HUES64 (cell line): ENCODE measurements around the gene MOB1A.
"Not testable (repeated sequence)": the region's sequence is repeated elsewhere in the genome, so short reads cannot be mapped to it uniquely, and the experiment has no call there.

ENCODE experiments used
- H3K27ac ChIP-seq: 2 replicates; pipeline ENCODE4 v1.7.0; 2013; ENCODE audit warnings: low read depth, low read length, inconsistent platforms
- H3K27me3 ChIP-seq: 2 replicates; pipeline ENCODE4 v1.6.1; 2013; ENCODE audit warnings: mild to moderate bottlenecking, low read length; ENCODE audit not compliant: insufficient read depth
- H3K36me3 ChIP-seq: 2 replicates; pipeline ENCODE4 v1.6.1; 2013; ENCODE audit warnings: mild to moderate bottlenecking, low read length; ENCODE audit not compliant: insufficient read depth
- H3K4me1 ChIP-seq: 2 replicates; pipeline ENCODE4 v1.6.1; 2013; ENCODE audit warnings: mild to moderate bottlenecking, low read length, moderate library complexity; ENCODE audit not compliant: insufficient read depth
- H3K4me3 ChIP-seq: 2 replicates; pipeline ENCODE4 v1.5.1; 2013; ENCODE audit warnings: mild to moderate bottlenecking, low read length, moderate library complexity
- H3K9ac ChIP-seq: 2 replicates; pipeline ENCODE4 v1.6.1; 2013; ENCODE audit warnings: mild to moderate bottlenecking, low read depth, low read length
- H3K9me3 ChIP-seq: 2 replicates; pipeline ENCODE4 v1.6.1; 2013; ENCODE audit warnings: low read depth, low read length; ENCODE audit not compliant: insufficient read depth
- WGBS: fragments of 150-250, 120-280 bp; methylation state at CpG from one replicate; pipeline ENCODE4 v1.1.7; 2013; ENCODE audit warnings: missing lambda C conversion rate; 5-methylcytosine and 5-hydroxymethylcytosine counted together

Gene MOB1A

GRCh38 chr2:74198023-74198460 lies 19.4 kb upstream of the MOB1A start:
- Histone ChIP-seq H3K4me1 (peaks cover 11% of the 10 kb centered on the region), H3K36me3 (peaks cover 23% of the 10 kb centered on the region), H3K9me3 (no peaks in the 10 kb centered on the region), H3K27ac (peak overlapping the region; percentile 10; the same call in 1 of the 2 replicates), H3K4me3 (peak overlapping the region; percentile 75), H3K27me3 (peaks cover 3% of the 10 kb centered on the region; the same call in 1 of the 2 replicates), H3K9ac (no peak overlapping the region)
- 34% methylated on average over 18 of the region's 18 CpGs for WGBS

- H3K36me3 ChIP-seq, result peaks cover 15% of the 10 kb centered on the region
- no peak overlapping the region for H3K4me3 ChIP-seq
- no peaks in the 10 kb centered on the region for H3K9me3 ChIP-seq
- H3K27ac ChIP-seq, result no peak overlapping the region
- H3K27me3 ChIP-seq, result peaks cover 3% of the 10 kb centered on the region; the same call in 1 of the 2 replicates
- H3K9ac ChIP-seq, result no peak overlapping the region
- peaks cover 15% of the 10 kb centered on the region for H3K4me1 ChIP-seq
- WGBS, result 93% methylated on average over 3 of the region's 4 CpGs
Measured at GRCh38 chr2:74197049-74197448, 18.4 kb upstream of the MOB1A start.

GRCh38 chr2:74194799-74195198 lies 16.1 kb upstream of the MOB1A start:
- H3K36me3 ChIP-seq, result no peaks in the 10 kb centered on the region
- H3K27me3 ChIP-seq, result peaks cover 3% of the 10 kb centered on the region; the same call in 1 of the 2 replicates
- H3K27ac ChIP-seq, result no peak overlapping the region
- H3K4me1 ChIP-seq, result peaks cover 8% of the 10 kb centered on the region
- H3K4me3 ChIP-seq, result no peak overlapping the region
- WGBS, result 93% methylated on average over 1 of the region's 1 CpG
- no peak overlapping the region for H3K9ac ChIP-seq
- no peaks in the 10 kb centered on the region for H3K9me3 ChIP-seq

- H3K27me3 ChIP-seq, result no peaks in the 10 kb centered on the region
- no peaks in the 10 kb centered on the region for H3K36me3 ChIP-seq
- H3K9ac ChIP-seq, result peak overlapping the region; percentile 52
Measured at GRCh38 chr2:74191596-74192380, 13.1 kb upstream of the MOB1A start.

GRCh38 chr2:74188696-74189095 lies 10.0 kb upstream of the MOB1A start:
- H3K27me3 ChIP-seq, result no peaks in the 10 kb centered on the region
- H3K36me3 ChIP-seq, result no peaks in the 10 kb centered on the region
- 0 out of 2 replicates have a peak overlapping the region, but pooled peaks have one; percentile 52 for H3K27ac ChIP-seq
- peaks cover 19% of the 10 kb centered on the region for H3K4me1 ChIP-seq
- H3K9me3 ChIP-seq, result no peaks in the 10 kb centered on the region
- H3K4me3 ChIP-seq, result no peak overlapping the region
- WGBS, result 91% methylated on average over 3 of the region's 3 CpGs
- H3K9ac ChIP-seq, result no peak overlapping the region

More at GRCh38 chr2:74191596-74192380, 13.1 kb upstream of the MOB1A start:
- 82% methylated on average over 6 of the region's 6 CpGs for WGBS
- Histone ChIP-seq H3K9me3 (no peaks in the 10 kb centered on the region), H3K4me3 (no peak overlapping the region), H3K4me1 (peaks cover 19% of the 10 kb centered on the region), H3K27ac (no peak overlapping the region)

- H3K4me3 ChIP-seq, result no peak overlapping the region
- 78% methylated on average over 6 of the region's 6 CpGs for WGBS
- no peaks in the 10 kb centered on the region for H3K9me3 ChIP-seq
- H3K9ac ChIP-seq, result no peak overlapping the region
- H3K4me1 ChIP-seq, result peaks cover 19% of the 10 kb centered on the region
- H3K36me3 ChIP-seq, result no peaks in the 10 kb centered on the region
- no peaks in the 10 kb centered on the region for H3K27me3 ChIP-seq
- H3K27ac ChIP-seq, result peak overlapping the region; percentile 68; the same call in 1 of the 2 replicates
Measured at GRCh38 chr2:74188018-74188601, 9.4 kb upstream of the MOB1A start.

- H3K9me3 ChIP-seq, H3K4me3 ChIP-seq, H3K36me3 ChIP-seq, H3K27me3 ChIP-seq, H3K27ac ChIP-seq, H3K9ac ChIP-seq: not testable (repeated sequence)
- H3K4me1 ChIP-seq, result peaks cover 15% of the 10 kb centered on the region
- 98% methylated on average over 15 of the region's 15 CpGs for WGBS
Measured at GRCh38 chr2:74186706-74187105, 8.0 kb upstream of the MOB1A start.

GRCh38 chr2:74186038-74186437 lies 7.4 kb upstream of the MOB1A start:
- Histone ChIP-seq H3K4me1 (peaks cover 15% of the 10 kb centered on the region), H3K27me3 (no peaks in the 10 kb centered on the region), H3K36me3 (no peaks in the 10 kb centered on the region), H3K9me3 (no peaks in the 10 kb centered on the region), H3K9ac (no peak overlapping the region), H3K4me3 (no peak overlapping the region), H3K27ac (no peak overlapping the region)
- 96% methylated on average over 9 of the region's 9 CpGs for WGBS

GRCh38 chr2:74183878-74184277 lies 5.2 kb upstream of the MOB1A start:
- H3K27ac ChIP-seq, result no peak overlapping the region
- no peak overlapping the region for H3K4me3 ChIP-seq
- no peaks in the 10 kb centered on the region for H3K36me3 ChIP-seq
- no peaks in the 10 kb centered on the region for H3K27me3 ChIP-seq
- no peaks in the 10 kb centered on the region for H3K9me3 ChIP-seq
- H3K9ac ChIP-seq, result no peak overlapping the region
- WGBS, result 85% methylated on average over 2 of the region's 2 CpGs
- peaks cover 15% of the 10 kb centered on the region for H3K4me1 ChIP-seq

GRCh38 chr2:74181739-74182138 lies 3.1 kb upstream of the MOB1A start:
- no peak overlapping the region for H3K9ac ChIP-seq
- H3K4me3 ChIP-seq, result no peak overlapping the region
- H3K27me3 ChIP-seq, result no peaks in the 10 kb centered on the region
- H3K9me3 ChIP-seq, result no peaks in the 10 kb centered on the region
- H3K27ac ChIP-seq, result no peak overlapping the region
- 67% methylated on average over 7 of the region's 7 CpGs for WGBS
- 0 out of 2 replicates have a peak, but pooled peaks cover 2% of the 10 kb centered on the region for H3K36me3 ChIP-seq
- peaks cover 7% of the 10 kb centered on the region; the same call in 1 of the 2 replicates for H3K4me1 ChIP-seq

GRCh38 chr2:74179063-74179865 lies 585 bp upstream of the MOB1A start:
- peak overlapping the region; percentile 98 for H3K4me3 ChIP-seq
- peaks cover 7% of the 10 kb centered on the region; the same call in 1 of the 2 replicates for H3K4me1 ChIP-seq
- H3K27me3 ChIP-seq, result no peaks in the 10 kb centered on the region
- H3K9me3 ChIP-seq, result no peaks in the 10 kb centered on the region
- H3K36me3 ChIP-seq, result peaks cover 2% of the 10 kb centered on the region; the same call in 1 of the 2 replicates
- H3K27ac ChIP-seq, result no peak overlapping the region
- 72% methylated on average over 23 of the region's 25 CpGs for WGBS
- H3K9ac ChIP-seq, result no peak overlapping the region
